ENCODE data around the gene NIT1.

NIT1 gene

DNA sequence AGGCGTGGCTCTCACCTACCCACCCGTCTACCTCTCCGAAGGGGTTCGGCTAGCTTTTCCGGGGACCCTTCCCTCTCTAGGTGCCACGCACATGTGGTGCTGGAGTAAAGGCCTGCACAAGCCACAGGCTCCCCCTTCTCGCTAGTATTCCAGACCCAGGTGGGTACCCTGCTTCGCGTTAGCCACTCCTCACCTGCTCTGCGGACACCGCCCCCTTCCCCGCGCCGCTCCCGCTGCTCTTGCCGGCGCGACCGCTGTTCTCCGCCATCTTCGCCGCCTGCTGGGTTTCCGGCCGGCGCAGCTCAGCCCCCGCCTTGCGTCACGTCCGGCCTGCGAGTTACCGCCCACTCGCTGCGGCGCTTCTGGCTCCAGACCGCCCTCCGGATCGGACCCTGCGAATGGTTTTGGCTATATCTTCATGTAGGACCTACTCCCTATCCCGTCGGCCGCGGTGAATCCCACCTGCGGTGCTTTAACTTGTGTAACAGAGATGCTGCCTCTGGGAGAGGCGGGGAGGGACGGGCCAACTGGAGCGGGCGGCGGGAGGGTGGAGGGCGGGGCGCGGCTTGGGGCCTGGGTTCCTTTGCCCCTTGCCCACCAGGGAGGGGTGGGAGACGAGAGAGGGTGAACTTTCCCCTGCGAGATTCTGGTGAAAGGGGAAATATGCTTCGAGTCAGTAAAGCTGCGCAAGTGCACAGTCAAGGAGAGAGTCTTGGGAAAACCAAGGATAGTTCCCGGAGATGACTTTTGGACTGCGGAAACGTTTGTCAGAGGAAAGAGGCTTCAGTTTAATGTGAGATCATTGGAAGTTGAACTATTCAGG, at the start of gene NIT1, which contains the start of gene PFDN2:
Gene NIT1, plus strand, starts transcription at position 347 of the 823 bp plus-strand sequence. Its CDS starts 72 bp downstream, at position 419.
Gene PFDN2, minus strand, starts transcription at position 279 of the 823 bp plus-strand sequence. Its CDS starts 11 bp downstream, at position 268.
- TF ChIP-seq POLR2A (IDR thresholded peaks at IDR 0.05; ENCODE audit: low read length) (peak; percentile 96), GATA1 (IDR thresholded peaks at IDR 0.05; ENCODE audit: low read depth, low read length) (no peak)
- DNase-seq, result peak; percentile 91 to 94

GRCh38 chr1:161068306-161069234, 49.3 kb upstream of the NIT1 start:
- no peak for DNase-seq
- TF ChIP-seq GATA1 (IDR thresholded peaks at IDR 0.05; ENCODE audit: low read depth, low read length) (no peak), POLR2A (IDR thresholded peaks at IDR 0.05; ENCODE audit: low read length) (peak; percentile 11)

DNA sequence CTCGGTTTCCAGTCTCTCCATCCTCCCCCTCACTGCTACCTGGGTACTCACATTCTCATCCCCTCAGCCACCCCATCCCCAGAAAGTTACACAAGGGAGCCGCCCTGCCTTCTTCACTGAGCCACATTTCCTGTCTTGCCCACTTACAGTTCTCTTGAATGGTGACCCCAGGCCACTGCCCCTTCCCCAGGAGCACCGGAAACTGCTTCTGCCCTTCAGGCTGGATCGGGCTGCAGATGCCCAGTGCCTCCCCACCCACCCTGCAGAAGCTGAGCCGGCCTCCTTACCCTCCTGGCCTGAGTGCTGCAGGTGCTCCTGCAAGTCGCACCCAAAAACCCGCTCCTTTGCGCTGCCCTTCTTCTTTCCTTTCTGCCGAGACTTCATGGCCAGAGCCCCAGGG, 48.7 kb upstream of the NIT1 start:
- no peak for DNase-seq
- TF ChIP-seq POLR2A (IDR thresholded peaks at IDR 0.05; ENCODE audit: low read length), result no peak
- TF ChIP-seq GATA1 (IDR thresholded peaks at IDR 0.05; ENCODE audit: low read depth, low read length), result no peak

DNA sequence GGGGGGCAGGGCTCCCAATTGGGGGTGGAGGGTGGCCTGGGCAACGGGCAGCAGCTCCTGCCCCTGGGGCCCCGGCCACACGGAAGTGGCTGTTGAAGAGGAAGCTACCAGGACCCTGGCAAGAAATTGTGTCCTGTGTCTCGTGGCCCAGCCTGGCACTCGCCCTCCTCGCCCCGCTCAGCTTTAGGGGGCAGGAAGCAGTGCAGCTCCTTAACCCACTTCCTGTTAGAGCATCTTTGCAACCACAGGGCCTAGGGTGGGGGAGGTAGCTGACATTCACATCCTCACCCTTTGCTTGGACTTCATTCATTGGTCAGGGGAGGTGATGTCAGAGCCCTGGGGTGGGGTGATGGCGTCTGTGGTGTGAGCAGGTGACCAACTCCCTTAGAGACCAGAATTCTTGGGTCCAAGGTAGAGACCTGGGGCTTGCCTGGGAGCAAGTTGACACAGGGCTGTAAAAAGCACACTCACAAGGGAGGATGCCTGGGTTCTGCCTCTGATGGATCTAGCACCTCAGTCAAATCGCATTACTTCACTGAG, 48.1 kb upstream of the NIT1 start, which contains the start of gene ARHGAP30:
Gene ARHGAP30, minus strand, starts transcription at position 161 of the 540 bp plus-strand sequence. CDS start 267 bp downstream, outside the sequence.
- TF ChIP-seq GATA1 (IDR thresholded peaks at IDR 0.05; ENCODE audit: low read depth, low read length) (no peak), POLR2A (IDR thresholded peaks at IDR 0.05; ENCODE audit: low read length) (peak; percentile 27)
- DNase-seq, result no peak

GRCh38 chr1:161070761-161071160, 47.1 kb upstream of the NIT1 start:
- TF ChIP-seq POLR2A (IDR thresholded peaks at IDR 0.05; ENCODE audit: low read length) (no peak), GATA1 (IDR thresholded peaks at IDR 0.05; ENCODE audit: low read depth, low read length) (no peak)
- DNase-seq, result no peak

DNA sequence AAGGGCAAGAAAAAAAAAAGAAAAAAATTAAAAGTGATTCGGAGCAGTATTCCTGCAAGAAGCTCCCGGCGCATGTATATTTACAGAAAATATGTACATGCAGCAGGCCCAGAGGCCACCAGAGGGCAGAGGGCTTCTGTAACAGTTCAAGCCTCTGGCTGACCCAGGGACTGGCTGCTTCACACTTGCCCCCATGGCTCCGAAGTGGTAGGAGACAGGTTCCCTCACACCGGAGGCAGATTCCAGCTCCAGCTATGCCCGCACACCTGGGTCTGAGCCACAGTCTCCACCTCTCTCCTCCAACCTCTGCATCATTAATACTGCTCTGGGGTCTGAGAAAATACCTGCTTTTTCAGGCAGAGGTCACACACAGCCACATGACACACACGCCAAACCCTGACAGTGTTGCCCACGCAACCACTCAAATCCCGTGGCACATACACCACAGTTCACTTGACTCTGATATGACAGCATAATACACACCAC, 46.0 kb upstream of the NIT1 start:
- no peak for TF ChIP-seq GATA1 (IDR thresholded peaks at IDR 0.05; ENCODE audit: low read depth, low read length)
- no peak for TF ChIP-seq POLR2A (IDR thresholded peaks at IDR 0.05; ENCODE audit: low read length)
- DNase-seq, result peak; percentile 64 to 74

DNA sequence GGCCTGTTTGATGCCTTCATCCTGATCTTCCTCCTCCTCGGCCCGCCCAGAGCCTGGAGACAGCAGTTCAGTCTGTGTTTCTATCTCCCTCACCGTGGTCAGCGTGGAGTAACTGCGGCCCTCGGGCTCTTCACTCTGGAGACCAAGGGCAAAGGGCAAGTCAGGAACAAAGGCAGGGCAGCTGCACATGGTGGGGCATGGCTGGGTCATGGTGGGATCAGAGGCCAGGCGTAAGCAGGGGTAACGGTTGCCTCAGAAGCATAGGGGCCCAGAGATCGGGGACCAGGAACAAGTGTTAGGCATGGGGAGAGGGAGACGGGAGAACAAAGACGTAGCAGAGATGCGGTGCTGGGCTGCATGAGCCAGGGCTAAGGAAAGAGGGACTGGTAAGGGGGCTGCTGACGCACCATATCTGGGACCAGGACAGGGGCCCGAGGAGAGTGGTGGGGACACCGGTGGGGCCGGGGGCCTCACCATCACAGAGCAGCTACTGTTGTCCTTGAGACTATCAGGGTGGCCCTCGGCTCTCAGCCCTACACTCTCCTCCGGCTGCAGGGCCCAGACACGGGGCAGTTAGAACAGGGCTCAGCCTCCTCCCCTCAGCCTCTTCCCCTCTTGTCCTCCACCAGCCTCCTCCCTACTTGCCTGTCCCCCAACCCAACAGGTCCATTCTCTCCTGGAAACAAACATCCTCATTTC, 45.0 kb upstream of the NIT1 start:
- no peak for TF ChIP-seq POLR2A (IDR thresholded peaks at IDR 0.05; ENCODE audit: low read length)
- TF ChIP-seq GATA1 (IDR thresholded peaks at IDR 0.05; ENCODE audit: low read depth, low read length), result no peak
- no peak for DNase-seq

DNA sequence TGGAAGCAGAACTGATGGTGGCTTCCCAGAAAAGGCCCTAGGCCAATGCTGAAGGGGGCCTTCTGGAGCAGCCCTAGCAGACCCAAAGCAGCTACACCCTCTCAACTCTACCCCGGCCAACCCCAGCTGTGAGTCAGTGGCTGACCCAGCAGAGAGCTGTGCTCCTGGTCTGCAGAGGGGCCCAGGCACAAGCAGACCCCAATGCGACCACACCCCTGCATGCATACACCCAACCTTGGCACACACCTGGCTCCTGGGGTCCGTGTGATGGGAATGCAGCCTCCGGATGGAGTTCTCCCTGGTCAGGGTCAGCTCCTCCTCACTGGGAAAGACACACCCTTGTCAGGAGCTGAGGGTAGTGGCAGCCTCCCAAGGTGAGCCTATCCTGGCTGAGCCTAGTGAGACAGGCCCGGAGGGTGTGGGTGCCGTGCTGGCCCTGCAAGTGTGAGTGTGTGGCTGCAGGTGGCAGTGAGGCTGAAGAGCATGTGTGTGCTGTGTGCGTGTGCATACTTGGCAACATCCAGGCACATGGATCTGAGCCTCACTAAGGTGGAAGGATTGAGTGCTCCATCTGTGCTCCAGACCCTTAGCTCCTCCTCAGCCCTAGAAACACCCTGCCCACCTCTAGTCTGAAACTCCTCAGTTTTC, 44.3 kb upstream of the NIT1 start:
- no peak for TF ChIP-seq POLR2A (IDR thresholded peaks at IDR 0.05; ENCODE audit: low read length)
- TF ChIP-seq GATA1 (IDR thresholded peaks at IDR 0.05; ENCODE audit: low read depth, low read length), result no peak
- DNase-seq, result no peak

DNA sequence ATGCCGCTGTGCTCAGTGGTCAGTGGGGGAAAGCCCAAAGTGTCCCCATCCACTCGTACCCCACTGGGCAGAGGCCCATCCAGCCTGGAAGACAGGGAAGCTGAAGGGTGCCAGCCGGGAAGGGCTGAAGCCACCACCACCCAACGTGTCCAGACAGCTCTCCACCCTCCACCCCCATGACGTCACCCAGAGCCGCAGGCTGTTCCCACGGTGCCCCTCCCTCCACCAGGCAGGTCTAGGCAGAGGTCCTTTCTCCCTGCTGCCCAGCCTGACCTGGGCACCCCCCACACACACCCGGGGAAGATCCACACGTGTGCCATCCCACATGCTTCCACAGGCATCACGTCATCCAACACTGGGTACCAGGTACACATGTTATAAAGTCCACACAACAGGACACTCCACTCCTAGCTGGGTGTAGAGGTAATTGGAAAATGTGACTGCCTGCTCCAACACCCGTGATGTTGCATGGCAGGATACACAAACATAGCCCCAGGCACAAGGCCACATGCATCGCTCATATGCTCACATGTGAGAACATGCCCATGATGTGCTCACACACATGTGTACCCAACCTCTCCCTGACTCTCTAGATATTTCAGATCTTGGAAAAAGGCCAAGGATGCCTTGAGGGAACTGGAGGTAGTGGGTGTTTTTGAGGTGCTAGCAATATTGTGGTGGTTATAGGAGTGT, 43.1 kb upstream of the NIT1 start:
- TF ChIP-seq GATA1 (IDR thresholded peaks at IDR 0.05; ENCODE audit: low read depth, low read length), result no peak
- no peak for TF ChIP-seq POLR2A (IDR thresholded peaks at IDR 0.05; ENCODE audit: low read length)
- DNase-seq, result peak in 1 of 2 experiments; percentile 50

- no peak for DNase-seq
- TF ChIP-seq POLR2A (IDR thresholded peaks at IDR 0.05; ENCODE audit: low read length), result no peak
Observed at GRCh38 chr1:161076410-161076809, 41.5 kb upstream of the NIT1 start.

- no peak for TF ChIP-seq POLR2A (IDR thresholded peaks at IDR 0.05; ENCODE audit: low read length)
- TF ChIP-seq GATA1 (IDR thresholded peaks at IDR 0.05; ENCODE audit: low read depth, low read length), result no peak
Observed at GRCh38 chr1:161077426-161077825, 40.5 kb upstream of the NIT1 start.

More at GRCh38 chr1:161077426-161077825, 40.5 kb upstream of the NIT1 start:
- DNase-seq, result no peak
